ENCODE measurements around the gene HARS1.
"Not testable (repeated sequence)": the region's sequence is repeated elsewhere in the genome, so short reads cannot be mapped to it uniquely, and the experiment has no call there.

HARS1 gene

DNA sequence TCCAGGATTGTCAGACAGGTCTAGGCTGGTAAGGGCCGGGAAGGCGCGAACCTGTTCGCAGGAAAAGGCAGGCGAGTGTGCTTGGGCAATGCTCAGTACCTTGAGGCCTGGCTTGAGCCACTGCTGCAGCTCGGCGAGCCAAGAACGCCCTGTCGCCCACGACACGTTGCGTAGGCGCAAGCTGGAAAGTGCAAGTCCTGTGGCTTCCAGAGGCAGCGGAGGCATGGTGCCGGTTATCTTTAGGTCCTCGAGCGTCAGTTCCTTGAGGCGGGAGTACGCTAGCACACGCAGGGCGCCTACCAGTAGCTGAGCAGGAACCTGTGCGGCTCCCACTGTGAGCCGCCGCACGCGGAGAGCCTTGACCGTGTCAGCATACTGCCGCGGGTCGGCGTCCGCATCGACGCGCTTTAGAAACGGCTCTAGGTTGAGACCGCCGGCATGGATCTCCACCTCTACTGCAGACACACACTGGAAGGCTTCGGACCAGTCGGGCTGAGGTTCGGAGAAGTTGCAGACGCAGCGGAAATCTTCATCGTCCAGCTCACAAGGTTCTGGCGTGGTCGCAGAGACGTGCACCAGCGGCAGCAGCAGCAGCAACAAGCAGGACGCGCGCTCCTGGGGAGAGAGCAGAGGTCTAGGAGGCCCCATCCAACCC lies 58.7 kb downstream of the HARS1 start:
- peak; percentile 80 for DNase-seq

DNA sequence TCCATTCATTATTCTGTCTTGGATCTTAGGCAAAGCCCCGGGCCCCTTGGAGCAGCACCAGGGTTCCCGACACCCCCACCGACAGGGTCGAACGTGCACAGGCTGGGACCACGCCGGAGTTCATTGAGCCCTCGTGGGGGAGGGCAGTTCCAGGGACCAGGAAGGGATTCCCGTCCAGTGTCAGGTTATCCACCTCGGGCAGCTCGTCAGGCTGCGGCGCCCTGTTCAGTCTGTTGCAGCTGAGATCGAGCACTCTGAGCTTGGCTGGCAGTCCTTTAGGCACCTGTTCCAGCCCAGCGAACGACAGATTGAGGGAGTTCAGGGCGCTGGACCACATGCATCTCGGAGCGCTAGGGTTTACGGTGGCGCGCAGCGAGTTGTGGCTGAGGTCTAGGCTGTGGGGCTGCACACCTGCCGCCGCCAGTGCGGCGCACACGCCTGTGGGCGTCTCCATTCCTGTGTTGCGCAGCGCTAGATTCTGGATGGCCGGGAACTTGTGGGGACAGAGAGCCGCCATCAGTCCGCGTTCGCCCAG lies 59.3 kb downstream of the HARS1 start:
- DNase-seq = no peak

- no peak for DNase-seq
Measured at GRCh38 chr5:140631036-140631417, 60.1 kb downstream of the HARS1 start.

DNA sequence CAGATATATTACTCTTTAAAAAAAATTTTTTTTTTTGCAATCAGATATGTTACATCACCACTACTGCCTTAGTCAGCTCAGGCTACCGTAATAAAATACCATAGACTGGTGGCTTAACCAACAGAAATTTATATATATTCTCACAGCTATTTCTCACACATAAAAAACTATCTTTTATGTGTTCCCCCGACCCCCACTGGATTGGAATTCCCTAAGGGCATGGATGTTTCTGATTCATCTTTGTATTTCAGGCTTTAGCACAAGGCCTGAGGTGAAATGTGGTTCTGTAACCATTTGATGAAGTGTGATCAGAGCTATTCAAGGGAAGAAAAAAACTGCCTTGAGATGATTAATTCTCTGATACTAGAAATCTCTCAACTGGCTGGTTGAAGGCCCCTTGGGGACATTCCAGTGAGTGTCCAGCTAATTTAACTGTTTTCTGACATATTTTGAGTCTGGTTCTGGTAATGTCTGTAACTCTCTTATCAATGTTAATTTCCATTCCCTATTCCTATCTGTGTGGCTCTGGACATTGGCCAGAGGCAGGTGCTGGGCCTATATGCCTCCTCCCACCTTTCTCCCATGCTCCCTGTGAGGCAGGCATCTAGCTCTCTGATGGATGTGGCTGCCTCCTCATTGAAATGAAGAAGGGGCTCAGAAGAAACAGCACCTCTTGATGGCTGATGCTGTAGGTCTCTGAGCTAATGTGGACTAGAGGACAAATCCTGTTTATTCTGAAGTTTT lies 60.7 kb downstream of the HARS1 start:
- no peak for DNase-seq

DNA sequence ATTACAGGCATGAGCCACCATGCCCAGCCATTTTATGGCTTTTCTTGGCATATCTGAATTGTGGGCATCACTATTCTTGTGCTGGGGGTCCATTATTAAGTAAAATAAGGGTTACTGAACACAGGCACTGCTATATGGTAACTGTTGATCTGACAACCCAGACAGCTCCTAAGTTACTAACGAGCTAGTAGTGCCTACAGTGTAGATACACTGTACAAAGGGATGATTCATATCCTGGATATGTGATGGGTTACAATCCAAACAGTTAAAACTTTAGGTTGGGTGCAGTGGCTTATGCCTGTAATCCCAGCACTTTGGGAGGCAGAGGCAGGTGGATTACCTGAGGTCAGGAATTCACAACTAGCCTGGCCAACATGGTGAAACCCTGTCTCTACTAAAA lies 62.5 kb downstream of the HARS1 start:
- no peak for DNase-seq

DNA sequence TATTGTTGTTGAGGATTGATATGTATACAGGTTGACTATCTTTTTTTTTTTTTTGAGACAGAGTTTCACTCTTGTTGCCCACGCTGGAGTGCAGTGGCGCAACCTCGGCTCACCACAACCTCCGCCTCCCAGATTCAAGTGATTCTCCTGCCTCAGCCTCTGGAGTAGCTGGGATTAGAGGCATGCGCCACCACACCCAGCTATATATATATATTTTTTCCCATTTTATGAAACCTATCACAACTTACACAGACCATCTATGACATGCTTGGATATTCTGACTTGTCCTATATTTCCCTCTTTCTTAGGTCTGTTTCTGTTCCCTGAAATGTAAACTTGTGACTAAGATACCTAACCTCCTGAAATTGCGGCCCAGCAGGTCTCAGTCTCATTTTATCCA lies 63.2 kb downstream of the HARS1 start:
- DNase-seq = no peak

- not testable (repeated sequence) for DNase-seq
Measured at GRCh38 chr5:140624886-140625285, 66.3 kb downstream of the HARS1 start.

Data from hematopoietic multipotent progenitor cell treated with erythropoietin and hydrocortisone succinate and interleukin-3 and kit ligand, for 6 days (in vitro differentiated cells).